HG03103 (cell line): ENCODE measurements around the gene ALOX5AP.
A peak's percentile ranks its signal among the peaks of the same experiment; 100 is the strongest.
"Not testable (repeated sequence)": the region's sequence is repeated elsewhere in the genome, so short reads cannot be mapped to it uniquely, and the experiment has no call there.

Experiments
- ATAC-seq: cut with Tn5 transposase; IDR thresholded peaks from one replicate; pipeline ENCODE4 v1.9.1; 2021; ENCODE audit warnings: low read depth; ENCODE audit not compliant: unreplicated experiment

ALOX5AP gene

DNA sequence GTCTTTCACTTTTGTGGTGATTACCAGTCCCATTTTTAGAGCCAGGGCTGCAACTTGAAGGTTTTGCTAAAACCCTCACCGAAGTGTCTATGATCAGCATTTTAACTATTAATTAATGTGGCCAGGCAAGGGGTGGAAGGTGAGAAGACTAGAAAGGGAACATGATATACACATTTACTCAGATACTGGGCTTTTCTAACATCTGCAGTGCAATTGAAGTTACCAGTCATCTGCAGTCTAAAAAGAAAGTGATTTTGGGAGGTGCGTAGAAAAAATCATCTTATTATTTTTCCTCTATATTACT, 481 bp downstream of the ALOX5AP start:
- ATAC-seq = no peak

DNA sequence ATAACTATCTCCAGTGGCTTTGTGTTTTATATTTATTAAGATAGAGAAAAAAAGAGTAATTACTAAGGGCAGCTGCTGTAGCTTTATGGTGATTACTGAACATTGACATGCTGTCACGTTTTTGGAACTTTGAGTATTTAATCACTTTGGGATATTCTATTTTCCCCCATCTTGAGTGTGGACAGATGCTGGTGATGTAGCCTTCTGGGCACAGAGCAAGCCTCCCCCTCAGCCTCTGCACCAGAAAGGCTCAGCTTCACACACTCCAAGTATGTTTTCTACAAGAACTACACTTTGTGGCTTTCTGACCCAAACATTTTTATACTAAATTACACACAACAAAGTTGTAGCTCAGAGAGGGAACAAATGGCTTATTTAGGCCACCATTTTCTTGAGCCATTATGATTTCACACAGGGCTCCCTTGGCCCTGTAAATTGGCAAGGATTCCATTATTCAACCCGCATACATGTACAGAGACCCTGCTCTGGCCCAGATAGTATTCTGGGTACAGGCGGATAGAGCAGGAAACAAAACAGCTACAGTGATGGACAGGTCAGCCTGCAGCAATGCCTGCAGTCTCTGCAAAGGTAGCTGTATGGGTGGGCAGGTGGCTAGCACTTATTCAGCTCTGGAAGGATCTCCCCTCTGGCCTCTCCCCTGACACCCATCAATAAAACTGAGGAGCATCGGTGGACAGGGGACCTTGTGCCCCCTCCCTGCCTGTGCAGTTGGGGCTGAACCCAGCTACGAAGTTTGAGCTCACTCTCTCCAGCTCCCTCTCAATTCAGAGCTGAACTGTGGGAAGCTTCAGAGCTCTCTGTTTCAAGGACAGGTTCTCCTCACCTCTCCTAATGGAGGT, 1.3 kb downstream of the ALOX5AP start:
- ATAC-seq = no peak

DNA sequence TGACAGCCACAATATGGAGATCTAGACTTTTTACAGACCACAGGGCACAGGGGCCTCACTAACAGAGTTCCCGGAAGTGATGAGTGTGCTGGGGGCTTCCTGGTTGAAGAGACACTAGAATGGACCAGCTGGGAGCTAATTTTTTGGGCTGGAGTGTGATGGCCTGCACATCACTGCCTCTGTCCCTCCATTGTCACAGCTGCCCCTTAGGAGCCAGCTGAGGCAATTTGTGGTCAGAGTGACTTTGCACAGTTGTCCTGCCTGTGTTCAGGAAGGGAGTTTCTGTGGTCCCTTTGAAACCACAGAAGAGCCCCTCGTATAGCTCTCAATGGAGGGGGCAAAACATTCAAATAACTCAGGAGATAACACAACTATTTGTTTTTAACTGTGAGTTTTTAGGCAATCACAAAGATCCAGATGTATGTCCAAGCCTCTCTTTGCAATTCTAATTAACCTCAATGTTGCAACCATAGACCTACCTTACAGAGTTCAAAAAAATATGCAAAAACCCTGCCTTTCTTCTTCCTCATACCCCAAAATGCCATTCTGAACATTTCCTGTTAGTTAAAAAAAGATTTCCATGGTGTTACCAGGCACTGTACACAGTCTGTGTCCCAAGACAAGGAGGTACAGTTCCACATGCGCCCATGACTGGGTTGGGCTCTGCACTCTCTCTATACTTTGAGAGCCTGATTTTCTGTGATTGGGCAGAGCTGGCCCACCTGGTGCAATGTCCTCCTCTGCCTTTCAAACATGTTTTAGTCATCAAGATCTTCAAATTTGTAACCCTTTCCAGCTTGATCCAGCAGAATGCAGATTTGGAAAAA, 2.4 kb downstream of the ALOX5AP start:
- ATAC-seq = no peak

DNA sequence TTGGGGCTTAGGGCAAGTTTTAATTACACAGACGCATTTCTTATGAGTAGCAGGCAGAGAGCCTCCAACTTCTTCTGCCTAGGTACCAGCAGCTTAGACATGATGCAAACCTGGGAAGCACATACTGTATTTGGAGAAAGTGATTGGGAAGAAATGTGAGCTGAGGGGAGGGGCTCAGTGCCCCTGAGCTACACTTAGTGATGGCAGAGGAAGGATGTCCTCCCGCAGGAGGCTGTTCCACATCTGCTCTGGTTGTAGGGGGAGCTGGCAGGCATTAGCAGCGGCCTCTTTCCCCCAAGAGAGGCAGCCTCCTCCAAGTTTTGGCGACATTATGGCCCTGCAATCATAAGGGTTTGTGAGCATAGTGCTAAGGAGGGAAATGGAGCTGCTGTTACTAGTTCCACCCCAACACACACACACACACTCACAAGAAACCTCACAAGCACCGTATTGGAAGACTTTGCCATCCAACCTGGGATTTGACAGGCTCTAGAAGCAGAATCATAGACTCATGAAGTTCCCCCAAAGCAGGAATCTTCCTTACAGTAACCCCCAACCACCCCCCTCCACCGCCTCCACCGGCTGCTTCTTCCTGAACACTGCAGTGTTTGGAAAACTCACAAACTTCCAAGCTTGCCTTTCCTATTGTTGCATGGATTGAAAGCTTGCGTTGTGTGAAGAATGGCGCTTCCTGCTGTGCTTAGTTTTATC, 3.3 kb downstream of the ALOX5AP start:
- ATAC-seq = no peak

DNA sequence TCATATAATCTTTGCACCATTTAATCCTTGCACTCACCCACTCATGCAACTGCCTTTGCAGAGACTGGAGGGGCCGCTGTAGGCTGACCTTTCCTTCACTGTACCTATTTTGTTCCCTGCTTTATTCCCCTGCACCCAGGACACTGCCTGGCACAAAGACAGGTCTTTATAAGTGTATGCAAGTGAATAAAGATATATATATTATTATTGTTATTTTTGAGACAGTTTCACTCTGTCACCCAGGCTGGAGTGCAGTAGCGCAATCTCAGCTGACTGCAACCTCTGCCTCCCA, 3.8 kb downstream of the ALOX5AP start:
- ATAC-seq = no peak

DNA sequence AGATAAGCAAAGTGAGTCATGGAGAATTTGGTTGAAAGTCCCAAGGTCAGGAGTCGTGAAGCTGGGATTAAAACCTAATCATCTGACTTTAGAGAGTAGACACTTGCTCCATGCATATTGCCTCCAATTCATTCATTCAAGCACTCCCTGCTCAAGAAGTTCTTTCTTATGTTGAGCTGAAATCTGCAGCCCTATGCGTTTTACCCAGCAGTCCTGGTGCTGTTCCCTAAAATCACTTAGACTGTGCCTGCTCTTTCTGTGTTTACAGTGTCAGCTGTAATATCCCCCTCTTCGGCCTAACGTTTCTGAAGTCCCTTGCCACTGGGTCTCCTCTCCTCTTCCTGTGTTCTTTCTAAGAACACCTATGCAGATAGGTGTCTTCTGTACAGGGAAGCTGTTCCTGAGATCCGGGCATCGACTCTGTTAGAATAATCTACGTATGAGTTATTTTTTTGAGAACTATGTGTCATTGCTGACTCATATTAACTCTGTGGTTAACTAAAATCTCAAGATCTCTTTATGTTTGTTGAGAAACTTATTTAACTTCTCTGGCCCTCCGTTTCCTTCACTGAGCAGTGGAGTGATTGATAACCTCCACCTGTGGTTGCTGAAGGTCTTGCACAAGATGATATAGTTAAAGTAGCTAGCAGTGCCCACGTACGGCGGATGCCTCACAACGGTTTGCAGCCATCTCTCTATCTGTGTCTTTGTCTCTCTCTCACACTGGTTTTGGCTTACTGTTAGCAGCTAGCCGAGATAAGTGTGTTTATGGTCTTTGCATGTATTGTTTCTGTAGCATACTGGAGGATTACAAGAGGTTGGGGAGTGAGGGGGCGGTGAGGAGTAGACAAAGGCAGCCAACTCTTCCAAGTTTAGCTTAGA, 4.7 kb downstream of the ALOX5AP start:
- ATAC-seq = peak; percentile 40

DNA sequence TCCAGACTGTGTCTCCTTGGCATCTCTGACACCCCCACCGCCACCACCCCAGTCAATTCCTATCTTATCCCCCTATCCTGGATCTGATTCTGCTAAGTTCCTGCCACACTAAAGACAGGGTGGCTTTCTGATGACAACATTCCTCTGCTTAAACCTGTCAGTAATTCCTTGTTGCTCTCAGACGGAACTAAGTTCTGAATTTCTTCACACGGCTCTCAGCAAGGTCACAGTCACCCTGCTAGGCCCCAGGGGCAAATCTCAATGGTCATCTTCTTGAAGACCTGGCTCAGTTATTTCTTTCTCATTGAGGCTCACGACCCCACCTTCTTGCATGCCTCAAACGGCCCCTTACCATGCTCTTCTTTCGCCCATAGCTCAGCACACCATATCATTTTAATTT, 7.6 kb downstream of the ALOX5AP start:
- no peak for ATAC-seq

DNA sequence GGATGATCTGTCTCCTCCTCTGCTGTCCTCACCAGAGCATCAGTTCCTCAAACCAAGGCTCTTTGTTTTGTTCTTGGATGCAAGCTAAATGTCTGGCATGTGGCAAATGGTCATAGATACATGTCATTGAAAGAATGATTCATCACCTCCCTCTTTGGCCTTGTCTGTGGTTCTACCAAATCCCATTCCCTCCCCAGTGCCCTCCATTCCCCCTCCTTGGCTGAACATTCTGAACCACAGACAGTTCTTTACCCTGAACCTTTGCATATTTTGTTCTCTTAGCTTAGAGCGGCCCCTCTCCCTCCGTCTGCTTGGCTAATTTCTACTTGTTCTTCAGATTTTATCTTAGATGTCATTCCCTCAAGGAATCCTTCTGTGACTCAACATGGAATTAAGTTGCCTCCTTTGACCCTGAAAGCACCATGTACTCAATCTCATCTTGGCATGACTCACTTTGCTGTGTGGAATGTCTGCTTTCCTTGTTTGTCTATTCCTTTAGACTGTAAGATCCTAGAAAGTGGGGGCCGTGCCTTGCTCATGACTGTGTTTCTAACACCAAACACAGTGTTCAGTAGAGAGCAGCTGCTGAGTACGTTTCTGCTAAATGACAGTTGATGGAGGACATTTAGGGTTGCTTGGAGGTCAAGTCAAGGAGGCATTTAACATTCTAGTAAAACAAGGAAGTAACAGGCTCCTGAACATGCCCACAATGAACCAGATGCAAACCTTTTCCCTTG, 8.1 kb downstream of the ALOX5AP start:
- no peak for ATAC-seq

DNA sequence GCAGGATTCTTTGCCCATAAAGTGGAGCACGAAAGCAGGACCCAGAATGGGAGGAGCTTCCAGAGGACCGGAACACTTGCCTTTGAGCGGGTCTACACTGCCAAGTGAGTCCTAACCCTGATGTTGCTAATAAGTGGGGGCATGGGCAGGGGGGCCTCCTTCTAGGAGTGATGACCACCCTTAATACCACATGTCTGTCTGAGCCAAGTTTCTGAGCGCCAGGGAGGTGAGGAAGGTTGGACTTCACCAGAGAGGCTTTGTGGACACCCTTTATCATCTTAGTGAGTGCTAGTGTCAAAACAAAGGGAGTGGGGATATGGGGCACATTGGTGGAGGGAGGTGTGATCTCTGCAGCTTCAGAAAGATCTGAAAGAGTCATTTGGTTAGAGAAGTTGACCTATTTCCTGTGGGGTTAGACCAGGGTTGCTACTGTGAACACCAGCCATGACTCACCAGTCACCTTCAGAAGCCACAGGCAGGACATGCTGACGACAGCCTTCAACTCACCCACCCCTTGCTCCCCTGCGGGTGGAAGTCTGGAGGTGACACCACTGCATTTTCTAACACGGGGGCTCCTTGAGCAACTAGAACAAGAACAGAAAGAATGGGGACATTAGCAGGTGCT, 8.8 kb downstream of the ALOX5AP start:
- ATAC-seq = peak; percentile 96

DNA sequence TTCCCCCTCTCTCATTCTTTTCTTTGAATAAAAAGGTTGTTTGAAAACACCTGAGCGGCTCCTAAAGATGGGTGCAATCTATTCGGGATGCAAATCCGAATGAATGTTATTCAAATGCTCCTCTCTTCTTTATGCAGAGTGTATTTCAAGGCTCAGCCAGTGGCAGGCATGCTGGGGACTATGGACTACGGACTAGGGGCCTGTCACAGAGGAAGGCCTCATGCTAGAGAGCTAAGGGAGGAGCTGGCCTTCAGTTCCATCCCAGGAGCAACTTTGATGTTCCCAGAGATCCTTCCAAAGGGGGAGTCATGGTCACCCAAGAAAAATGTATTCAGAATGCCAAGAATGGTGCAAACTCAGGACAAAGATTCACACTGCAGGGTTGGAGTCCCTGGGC, 9.3 kb downstream of the ALOX5AP start:
- ATAC-seq = no peak

DNA sequence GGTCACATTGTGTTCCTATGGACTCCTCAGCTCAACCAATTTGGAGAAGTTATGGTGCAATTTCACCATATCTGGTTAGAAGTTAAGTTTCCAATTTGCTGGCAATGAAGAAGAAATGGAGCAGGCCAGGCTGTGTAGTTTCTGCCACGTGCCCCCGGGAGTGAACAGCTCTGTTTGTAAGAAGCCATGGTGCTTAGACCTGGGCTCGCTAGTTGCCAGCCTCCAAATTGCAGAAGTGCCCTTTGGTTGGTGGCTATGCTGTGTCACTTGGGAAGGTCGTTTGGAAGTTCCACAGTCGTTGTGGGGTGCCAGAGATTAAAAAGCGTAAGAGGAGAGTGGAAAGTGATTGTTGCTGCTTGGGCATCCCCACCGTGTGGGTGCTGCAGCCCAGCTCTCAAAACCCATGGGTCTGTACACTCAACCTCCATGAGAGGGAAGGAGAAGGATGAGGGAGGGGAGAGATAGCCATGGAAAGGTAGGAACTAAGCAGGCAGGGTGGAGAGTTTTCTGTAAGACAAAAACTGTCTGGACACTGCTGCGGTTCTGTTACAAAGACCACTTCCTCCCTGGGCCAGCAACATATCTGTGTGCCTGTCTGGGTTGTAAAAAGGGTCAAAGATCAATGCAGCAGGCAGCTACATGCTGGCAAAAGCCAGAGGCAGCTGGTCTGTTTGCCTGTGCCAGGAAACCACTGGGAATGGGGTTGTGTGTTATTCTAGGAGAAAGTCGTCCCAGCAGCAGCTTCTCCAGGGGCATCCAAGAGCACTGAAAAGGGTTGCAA, 10.8 kb downstream of the ALOX5AP start:
- no peak for ATAC-seq

DNA sequence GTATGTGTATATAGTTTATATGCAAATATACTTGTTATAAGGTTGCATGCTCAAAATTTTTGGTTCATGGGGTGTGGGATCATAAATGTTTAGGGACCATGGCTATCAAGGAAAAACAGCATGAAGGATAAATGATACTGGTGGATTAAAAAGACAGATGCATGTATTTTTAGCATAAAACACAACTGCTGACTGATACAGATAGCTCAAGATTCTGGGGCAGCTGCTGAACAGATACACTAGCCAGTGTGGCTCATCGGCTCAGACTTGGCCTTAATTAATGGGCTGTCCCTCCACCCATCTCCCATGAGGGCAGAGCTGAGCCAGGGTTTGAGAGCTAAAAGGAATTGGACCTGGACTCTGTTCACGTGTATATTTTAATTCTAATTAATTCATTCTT, 11.4 kb downstream of the ALOX5AP start:
- no peak for ATAC-seq

DNA sequence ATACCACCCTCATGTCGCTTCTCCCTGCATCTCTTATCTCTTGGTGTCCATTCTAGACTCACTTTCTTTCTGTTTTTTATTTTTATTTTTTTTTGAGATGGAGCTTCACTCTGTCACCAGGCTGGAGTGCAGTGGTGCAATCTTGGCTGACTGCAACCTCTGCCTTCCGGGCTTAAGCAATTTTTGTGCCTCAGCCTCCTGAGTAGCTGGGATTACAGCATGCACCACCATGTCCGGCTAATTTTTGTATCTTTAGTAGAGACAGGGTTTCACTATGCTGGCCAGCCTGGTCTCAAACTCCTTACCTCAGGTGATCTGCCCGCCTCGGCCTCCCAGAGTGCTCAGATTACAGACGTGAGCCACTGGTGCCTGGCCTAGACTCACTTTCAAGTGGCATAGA, 12.5 kb downstream of the ALOX5AP start:
- not testable (repeated sequence) for ATAC-seq

DNA sequence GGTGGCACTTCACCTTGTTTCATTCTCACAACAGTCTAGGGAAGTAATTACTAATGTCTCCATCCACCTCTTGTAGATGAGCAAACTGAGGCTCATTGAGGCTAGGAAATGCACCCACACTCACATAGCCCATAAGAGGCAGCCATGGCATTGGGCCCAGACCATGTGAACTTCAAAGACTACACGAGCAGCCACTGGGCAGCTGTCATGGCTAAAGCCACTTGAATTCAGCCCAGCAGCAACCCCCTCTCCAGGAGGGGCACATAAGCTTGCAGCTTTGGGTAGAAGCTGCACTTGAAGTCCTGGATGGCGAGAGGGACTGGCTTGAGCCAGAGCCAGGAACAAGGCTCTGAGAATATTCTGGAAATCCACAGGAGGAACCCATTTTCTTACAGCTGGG, 13.4 kb downstream of the ALOX5AP start:
- no peak for ATAC-seq

DNA sequence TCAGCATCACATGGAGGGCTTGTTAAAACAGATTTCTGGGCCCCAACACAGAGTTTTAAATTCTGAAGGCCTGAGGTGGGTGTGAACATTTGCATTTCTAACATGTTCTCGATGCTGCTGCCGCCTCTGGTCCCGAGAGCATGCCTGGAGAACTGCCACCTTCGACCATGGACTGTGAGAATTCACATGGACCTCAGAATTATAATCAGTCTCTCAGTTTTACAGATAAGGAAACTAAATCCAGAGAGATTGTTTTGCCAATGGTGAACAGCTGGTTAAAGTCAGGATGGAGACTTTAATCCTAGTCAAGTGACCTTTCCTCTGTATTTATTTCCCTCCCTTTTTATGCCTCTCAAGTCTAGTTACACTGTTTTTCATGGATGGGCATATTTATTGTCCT, 14.7 kb downstream of the ALOX5AP start:
- no peak for ATAC-seq

DNA sequence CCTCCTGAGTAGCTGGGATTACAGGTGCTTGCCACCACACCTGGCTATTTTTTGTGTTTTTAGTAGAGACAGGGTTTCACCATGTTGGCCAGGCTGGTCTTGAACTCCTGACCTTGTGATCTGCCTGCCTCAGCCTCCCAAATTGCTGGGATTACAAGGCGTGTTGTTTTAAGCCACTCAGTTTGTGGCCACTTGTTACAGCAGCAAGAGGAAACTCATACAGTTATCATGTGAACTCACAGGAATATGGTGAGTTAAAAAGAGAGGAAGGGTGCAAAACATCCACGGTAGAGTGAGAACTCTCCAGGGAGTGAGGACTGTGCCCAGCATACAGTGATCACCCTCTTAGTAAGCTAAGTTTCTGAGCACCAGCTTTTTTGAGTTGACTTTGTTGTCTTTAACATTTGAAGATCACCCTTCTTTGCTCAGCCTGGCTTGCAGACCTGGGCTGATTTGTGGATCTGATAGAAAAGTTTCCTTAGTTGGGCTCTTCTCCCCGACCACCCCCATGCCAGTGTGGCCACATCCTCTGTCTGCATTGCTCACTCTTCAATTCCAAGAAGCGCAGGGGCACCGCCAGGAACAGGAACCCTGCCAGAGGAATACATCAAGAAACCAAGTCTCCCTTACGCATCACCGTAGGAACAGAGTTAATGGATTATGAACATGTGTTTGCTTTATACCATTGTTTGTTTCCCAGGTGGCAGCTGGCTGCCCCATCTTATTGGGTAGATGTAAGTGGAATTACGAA, 16.0 kb downstream of the ALOX5AP start:
- no peak for ATAC-seq

DNA sequence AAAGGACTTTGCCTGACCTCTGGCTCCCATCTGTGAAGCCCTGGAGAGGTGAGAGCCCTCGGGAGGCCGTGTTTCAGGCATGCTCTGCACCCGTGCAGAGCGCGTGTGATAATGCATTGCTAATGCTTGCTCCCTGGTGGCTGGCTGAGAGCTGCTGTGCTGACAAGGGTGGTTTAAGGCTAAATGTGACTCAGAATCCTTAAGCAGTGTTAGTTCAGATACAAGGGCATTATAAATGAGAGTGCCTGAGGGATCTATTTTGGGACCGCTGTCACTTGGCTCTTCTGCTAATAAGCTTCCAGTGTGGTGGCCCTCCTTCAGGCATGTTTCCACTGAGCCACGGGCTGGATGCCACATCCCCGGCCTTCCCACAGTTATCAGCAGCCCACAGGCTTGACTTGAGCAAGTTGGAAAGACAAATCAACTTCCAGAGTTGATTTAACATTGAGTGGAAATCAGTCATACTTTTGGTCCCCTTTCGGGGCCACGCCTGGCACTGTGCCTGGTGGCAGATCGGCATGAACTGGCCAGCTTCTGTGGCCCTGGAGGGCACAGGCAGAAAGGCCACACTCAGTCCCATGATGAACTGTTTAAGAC, 17.0 kb downstream of the ALOX5AP start:
- ATAC-seq = no peak
